Ishikawa (cell line): ENCODE results near the gene AP3S1.

Experiments
- YY1 ChIP-seq: IDR thresholded peaks from 2 replicates; pipeline ENCODE4 v1.6.1; 2012; ENCODE audit warnings: low read depth
- TF ChIP-seq, protein P1 (sequence below): IDR thresholded peaks from 2 replicates; pipeline ENCODE4 v1.6.1; 2012

- no peak for TF ChIP-seq YY1
- TF ChIP-seq, protein P1, sequence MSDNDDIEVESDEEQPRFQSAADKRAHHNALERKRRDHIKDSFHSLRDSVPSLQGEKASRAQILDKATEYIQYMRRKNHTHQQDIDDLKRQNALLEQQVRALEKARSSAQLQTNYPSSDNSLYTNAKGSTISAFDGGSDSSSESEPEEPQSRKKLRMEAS, result no peak
Observed at GRCh38 chr5:115869256-115869795, 27.6 kb downstream of the AP3S1 start.
